Measurements from ENCODE around the gene CDH2.
A peak's percentile ranks its signal among the peaks of the same experiment; 100 is the strongest.

The CDH2 gene

GRCh38 chr18:27995770-27996502 lies 181.0 kb downstream of the CDH2 start:
- DNase-seq (ENCODE audit: low spot score) = no peak

DNA sequence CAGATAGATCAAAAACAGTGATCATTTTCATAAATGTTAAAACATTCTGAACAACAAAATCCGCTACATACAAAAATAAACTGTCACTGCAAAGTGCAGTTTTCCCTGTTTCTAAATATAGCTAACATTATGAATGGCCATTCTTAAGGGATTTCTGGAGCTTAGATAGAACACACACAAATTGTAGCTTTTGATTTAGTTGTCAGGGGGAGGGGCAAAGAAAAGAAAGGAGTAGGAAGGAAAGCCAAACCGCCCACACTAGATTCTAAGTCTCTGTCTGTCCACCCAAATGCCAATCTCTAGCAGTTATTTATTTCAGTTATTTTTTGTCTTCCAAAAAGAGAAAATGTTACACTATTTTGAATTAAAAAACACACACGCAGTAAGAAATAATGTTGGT lies 182.4 kb downstream of the CDH2 start:
- DNase-seq (ENCODE audit: low spot score) = no peak

GRCh38 chr18:27991391-27991790 lies 185.5 kb downstream of the CDH2 start:
- no peak for DNase-seq (ENCODE audit: low spot score)

GRCh38 chr18:27985832-27986231 lies 191.1 kb downstream of the CDH2 start:
- no peak for DNase-seq (ENCODE audit: low spot score)

DNA sequence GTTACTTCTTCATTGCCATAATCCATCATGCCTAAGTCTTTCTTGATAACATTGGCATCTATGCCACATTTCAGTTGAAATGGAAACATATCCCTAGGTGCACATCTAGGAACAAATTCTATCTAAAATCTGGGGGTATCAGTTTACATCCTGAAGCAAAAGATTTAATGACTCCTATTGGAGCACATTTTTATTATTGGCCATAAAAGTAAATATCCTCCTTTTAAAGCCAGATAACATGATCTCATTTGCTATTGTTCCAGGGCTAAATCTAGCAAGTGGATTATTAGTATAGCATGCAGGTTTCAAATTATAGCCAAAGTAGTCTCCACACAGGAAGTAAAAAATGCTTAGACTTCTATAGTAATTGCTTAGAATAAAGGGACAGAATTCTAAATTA lies 193.2 kb downstream of the CDH2 start:
- DNase-seq (ENCODE audit: low spot score) = no peak

- no peak for DNase-seq (ENCODE audit: low spot score)
Observed at GRCh38 chr18:27976806-27977408, 200.0 kb downstream of the CDH2 start.

DNA sequence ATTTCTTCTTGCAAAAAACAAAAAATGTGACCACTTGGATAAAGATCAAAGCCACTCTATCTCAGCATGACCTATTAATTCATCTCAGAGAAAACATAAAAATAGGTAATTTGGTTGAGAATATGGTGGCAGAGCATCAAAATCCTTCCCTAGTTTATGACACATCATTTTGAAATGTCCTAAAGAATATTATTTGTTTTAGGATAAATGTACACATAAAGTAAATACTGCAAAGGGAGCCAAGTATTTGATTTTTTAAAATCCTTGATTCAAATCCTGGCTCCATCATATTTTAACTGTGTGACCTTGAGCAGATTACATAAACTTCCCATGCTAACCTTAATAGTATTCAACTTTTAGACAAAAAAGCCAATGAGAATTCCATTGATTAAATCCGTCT lies 206.6 kb downstream of the CDH2 start:
- no peak for DNase-seq (ENCODE audit: low spot score)

GRCh38 chr18:27969206-27969605 lies 207.7 kb downstream of the CDH2 start:
- DNase-seq (ENCODE audit: low spot score) = no peak

GRCh38 chr18:27967913-27968824 lies 208.8 kb downstream of the CDH2 start:
- DNase-seq (ENCODE audit: low spot score) = no peak

DNA sequence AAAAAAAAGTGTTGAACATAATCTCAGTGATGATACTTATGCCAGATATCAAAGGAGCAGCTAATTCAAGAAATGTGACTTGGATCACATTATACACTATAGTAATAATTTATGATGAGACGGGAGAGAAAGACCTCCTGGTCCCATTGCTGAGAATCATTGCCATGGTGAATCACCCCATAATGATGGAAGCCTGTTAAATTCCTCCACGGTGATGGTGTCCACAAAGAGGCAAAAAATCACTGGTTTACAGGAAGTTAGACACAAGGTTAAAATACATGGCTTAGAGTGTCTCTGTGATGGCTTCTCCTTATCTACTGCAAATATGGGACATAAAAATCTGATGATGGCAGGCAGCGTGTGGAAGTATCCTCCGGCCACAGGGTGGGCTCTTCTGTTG lies 210.0 kb downstream of the CDH2 start:
- no peak for DNase-seq (ENCODE audit: low spot score)

DNA sequence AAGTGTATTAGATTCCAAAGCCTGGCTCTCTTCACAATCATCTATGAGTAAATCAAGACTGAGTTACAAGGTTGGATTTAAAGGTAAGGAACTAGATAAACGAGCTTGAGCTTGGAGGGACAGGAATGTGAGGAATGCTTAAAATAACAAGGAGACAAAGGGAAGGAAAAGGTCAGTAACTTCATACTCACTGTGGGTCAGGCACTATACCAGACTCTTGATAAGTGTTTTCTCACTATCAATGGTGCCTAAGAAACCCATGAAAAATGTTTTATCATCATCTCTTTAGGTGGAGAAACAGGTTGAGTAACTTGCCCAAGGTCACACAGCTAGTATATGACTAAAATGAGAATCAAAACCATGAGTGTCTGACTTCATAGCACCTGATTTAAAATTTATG lies 212.1 kb downstream of the CDH2 start:
- DNase-seq (ENCODE audit: low spot score) = no peak

DNA sequence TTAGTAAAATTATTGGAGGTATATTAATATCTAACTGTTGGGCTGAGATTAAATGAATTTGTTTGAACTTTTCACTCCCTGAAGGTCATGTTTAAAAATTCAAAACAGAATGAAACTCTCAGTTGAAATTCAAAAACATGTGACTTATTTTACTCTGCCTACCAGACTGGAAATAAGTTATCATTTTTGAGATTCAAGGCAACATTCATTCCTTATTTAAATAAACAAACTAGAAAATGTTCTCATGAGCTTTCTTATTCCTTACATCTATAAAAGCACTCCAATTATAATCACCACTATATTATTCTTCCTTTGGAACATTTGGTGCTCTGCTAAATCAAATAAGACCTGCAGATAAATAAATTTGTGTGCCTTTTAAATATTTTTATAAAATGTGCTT lies 217.8 kb downstream of the CDH2 start:
- no peak for DNase-seq (ENCODE audit: low spot score)

DNA sequence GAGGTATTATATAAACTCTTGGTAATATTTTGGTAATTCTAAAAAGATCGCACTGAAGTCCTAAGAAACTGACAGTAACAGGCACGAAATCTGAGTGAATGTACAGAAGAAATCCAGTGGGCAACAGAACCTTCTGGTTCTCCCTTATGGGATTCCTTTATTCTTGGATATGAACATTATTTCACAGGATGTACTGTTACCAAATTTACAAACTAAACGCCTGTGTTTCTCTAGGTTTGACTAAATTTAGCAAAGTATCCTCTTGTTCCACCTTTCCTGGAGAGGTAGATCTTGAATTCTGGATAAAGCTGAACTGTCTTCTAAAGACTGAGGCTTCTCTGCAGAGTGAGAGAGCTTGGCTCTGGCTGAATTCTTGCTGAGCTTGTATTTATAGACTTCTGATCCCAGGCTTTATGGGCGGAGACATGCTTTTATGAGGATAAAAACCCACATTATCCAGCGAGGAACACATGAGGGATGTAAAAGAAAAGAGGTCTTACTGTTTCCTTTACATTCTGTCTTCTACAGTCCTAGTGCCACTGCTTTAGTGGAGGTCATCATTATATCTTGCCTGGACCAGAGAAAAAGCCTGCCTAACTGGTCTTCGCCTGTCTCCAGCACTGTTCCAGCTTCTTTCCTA lies 220.8 kb downstream of the CDH2 start:
- no peak for DNase-seq (ENCODE audit: low spot score)

DNA sequence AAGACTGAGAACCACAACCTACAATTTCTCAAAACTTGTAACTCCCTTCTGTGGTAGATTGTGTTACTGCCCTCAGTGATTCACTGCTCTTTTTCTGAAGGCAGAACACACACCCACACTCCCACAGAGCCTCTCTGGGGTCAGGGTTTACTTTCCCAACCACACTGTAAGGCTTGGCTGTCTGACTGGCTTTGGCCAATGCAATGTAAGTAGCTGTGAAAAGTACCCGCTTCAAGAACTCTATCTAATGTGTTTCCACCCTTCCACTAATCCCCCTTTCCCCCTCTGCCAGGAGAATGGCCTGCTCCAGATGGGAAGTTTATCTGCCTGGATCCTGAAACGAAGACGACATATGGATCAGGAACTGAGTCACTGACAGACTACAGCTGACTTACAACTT lies 222.7 kb downstream of the CDH2 start:
- peak; percentile 11 for DNase-seq (ENCODE audit: low spot score)

DNA sequence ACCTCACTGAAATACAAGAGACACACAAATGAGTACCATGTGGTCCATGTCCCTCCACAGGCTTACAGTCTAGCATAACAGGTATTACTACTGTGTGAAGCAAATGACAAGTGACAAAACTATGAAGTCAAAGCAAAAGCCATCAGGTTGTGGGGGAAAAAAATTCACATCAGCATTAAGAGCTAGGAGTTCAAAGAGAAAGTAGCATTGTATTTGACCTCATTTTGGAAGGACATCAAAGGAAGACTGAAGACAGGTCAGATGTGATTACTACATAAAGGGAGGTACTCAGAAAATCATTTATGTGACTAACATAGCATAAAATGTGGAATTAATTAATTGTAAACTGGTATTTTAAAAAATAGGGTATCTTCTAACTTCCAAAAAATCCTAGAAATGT lies 224.2 kb downstream of the CDH2 start:
- no peak for DNase-seq (ENCODE audit: low spot score)

- DNase-seq (ENCODE audit: low spot score) = no peak
Observed at GRCh38 chr18:27950648-27951228, 226.2 kb downstream of the CDH2 start.

- DNase-seq (ENCODE audit: low spot score) = no peak
Observed at GRCh38 chr18:27948986-27949385, 227.9 kb downstream of the CDH2 start.

DNA sequence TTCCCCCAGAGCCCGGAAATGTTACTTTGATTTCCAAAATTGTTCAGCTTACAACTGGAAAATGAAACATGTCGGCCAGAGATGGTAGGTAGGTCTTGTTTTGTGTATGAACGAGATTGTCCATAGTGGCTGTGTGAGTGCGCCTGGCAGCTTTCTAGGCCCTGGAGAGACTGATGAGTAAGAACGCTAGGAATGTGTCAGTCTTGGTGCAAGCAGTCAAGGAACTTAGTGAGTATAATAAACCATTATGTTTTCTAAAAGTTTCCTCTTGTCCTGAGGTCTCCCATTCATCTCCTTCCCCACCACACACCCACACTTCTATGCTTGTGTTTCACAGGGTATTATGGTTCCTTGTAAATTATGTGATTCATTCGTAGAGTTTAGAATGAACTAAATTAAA lies 234.2 kb downstream of the CDH2 start:
- no peak for DNase-seq (ENCODE audit: low spot score)

- no peak for DNase-seq (ENCODE audit: low spot score)
Observed at GRCh38 chr18:27931535-27931934, 245.4 kb downstream of the CDH2 start.

DNA sequence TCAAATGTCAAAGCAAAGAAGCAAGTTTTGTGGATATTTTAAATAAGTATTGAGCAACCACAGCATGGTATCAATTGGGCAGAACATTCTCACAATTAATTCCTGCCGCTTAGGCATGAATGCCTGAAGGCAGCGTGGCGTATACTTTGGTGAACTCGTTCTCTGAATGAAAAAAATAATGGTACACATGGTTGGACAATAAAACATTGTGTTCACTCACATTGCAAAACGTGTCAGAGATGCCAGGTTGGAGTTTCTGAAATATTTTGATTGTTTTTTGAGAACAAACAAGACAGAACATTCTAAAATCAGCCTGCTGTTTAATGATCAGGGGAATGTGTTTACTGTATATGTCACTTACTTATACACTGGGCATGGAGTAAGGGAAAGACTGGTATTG lies 254.2 kb downstream of the CDH2 start:
- DNase-seq (ENCODE audit: low spot score) = no peak

DNA sequence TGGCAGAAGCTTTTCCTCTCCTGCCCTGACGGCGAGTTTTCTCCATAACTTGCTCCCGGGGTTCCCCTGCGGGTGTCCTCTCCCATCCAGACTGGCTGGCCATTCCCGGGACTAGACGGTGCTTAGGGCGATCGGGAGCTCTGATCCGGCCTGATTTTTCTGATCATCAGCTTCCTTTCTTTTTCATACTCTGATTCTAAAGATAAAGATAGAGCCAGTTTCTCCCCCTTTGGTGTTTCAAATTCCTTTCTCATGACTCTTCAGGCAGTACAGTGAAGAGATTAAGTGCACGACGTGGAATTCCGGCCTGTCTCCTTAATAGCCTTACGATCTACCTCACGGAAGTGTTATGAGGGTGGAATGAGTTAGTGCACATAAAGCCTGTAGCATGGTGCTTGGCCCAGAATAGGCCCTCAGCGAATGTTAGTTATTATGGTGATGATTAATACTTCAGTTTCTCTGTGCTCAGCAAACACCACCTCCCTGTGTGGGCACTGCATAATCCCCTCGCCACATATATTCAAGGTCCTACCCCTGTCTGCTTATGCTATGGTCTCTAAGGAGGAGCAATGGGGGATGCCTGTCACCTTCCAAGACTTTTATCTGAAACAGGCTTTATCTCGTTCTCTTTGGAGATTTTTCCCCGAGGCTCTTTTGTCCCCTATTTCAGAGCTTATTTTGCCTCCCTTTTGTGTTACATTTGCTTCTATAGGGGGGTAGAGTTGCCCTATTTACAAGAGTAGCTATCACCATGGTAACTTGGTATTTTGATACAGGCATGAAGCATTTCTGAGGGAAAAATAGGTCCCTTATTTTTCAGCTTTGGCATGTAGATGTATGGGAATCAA lies 254.8 kb downstream of the CDH2 start:
- peak; percentile 6 for DNase-seq (ENCODE audit: low spot score)

Data from AG20443 (cell line).